COLO668 (cell line): ENCODE data around the gene EXOC6B.

Experiments used
- DNase-seq: peaks from one replicate; lab custom pipeline; 2025; ENCODE audit not compliant: unreplicated experiment; lab: John Stamatoyannopoulos, UW

The EXOC6B gene

GRCh38 chr2:72825257-72826155 is at the start of gene EXOC6B:
Gene EXOC6B, minus strand, starts transcription at chr2:72826033.
- DNase-seq: peak; percentile 88

DNA sequence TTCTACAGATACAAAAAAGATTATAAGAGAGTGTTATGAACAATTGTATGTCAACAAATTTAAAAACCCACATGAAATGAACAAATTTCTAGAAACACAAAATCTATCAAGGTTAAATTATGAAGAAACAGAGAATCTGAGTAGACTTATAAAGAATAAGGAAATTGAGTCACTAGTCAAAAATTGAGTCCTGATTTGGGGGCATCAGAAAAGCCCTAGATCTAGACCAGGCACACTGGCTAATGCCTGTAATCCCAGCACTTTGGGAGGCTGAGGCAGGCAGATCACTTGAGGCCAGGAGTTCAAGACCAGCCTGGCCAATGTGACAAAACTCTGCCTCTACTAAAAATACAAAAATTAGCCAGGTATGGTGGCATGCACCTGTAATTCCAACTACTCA is 46.0 kb upstream of the EXOC6B start:
- DNase-seq: no peak

- DNase-seq: no peak
Observed at GRCh38 chr2:72871060-72871459, 45.2 kb upstream of the EXOC6B start.

GRCh38 chr2:72864500-72864899 is 38.7 kb upstream of the EXOC6B start:
- DNase-seq: no peak

- DNase-seq: no peak
Observed at GRCh38 chr2:72863046-72863445, 37.2 kb upstream of the EXOC6B start.

- peak; percentile 89 for DNase-seq
Observed at GRCh38 chr2:72862239-72862988, 36.6 kb upstream of the EXOC6B start.

GRCh38 chr2:72859831-72860262 is 34.0 kb upstream of the EXOC6B start:
- DNase-seq: peak; percentile 60

DNA sequence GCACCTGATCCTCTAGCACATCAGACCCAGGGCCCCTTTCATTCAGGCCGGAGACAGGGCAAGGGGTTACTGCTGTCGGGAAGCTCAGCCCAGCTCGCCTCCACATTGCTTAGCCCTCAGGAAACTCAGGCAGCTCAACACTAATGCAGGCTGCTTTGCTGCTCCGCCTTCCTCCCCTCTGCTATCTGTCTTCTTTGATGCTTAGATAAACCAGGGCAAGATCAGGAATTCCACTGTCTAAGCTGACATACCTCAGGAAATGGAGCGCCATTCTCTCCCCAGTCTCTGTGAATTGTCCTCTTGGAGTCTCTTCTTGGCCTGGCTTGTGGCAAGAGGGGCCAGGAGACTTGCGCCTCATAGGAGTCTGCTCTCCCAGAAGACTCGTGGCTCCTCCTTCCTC is 25.5 kb upstream of the EXOC6B start:
- no peak for DNase-seq

DNA sequence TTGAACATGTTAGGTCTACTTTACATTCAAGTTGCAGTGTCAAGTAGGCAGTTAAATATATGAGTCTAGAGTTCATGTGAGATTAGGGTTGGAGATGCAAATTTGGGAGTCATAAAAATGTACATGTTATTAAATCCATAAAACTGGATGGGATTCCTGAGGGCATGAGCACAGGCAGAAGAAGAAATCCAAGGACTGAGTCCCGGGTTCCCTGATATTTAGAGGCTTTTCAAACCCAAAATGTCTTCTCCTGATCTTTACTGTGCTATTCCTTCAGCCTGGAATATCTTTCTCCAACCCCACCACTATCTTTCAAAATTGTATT is 23.3 kb upstream of the EXOC6B start:
- no peak for DNase-seq

DNA sequence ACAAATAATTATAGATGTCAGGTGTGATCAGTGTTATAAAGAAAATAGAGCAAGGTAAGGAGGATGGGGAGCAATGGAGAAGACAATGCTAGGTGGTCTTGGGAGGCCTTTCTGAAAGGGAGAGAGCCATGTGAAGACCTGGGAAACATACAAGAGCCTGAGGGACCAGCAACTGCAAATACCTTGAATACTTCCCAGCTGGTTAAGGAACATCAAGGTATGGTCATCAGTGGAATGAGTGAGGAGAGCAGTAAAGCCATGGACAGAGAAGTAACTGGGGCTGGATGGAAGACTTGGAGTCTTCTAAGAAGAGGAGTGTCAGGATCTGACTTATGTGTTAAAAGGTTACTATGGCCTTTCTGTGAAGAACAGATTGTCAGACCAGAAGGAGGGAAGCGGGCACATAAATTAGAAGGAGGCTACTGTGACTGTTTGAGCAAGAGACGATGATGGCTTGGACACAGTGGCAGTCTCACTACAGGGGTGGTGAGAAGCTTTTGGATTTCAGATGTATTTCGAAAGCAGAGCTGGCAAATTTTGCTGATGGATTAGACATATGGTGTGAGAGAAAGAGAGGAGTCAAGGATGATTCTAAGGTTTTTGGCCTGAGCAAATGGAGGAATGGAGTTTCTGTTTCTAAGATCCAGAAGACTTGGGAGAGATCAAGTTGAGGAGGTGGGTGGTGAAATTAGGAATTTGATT is 22.8 kb upstream of the EXOC6B start:
- DNase-seq: no peak

- no peak for DNase-seq
Observed at GRCh38 chr2:72847534-72848315, 21.9 kb upstream of the EXOC6B start.

DNA sequence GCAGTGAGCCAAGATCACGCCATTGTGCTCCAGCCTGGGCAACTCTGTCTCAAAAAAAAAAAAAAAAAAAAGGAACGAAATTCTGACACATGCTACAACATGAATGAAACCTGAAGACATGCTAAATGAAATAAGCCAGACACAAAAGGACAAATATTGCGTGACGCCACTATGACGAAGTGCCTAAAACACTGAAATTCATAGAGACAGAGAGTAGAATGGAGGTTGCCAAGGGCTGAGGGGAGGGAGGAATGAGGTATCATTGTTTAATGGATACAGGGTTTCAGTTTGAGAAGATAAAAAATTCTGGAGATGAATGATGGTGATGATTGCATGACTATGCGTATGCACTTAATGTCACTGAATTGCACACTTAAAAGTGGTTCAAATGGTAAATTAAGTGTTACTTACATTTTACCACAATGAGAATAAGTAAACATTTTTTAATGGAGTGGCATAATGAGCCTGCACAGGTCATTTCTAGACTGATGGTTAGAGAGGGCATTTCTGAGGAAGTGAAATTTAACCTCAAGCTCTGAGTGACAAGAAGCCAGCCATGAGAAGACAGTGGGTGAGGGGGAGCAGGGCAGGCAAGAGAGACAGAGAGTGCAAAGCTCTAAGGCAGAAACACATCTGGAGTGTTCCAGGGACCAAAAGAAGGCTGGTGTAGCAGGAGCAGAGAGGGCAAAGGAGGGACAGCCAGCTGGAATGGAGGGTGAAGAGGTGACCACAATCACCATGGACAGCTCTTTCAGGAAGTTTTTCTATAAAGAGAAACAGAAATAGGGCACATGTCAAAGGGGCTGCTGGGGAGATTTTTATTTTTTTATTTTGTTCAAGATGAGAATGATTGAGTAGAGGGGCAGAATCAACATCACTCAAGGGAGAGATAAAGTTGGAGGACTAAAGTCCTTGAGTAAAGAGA is 20.6 kb upstream of the EXOC6B start:
- no peak for DNase-seq

- DNase-seq: no peak
Observed at GRCh38 chr2:72843301-72843700, 17.5 kb upstream of the EXOC6B start.

DNA sequence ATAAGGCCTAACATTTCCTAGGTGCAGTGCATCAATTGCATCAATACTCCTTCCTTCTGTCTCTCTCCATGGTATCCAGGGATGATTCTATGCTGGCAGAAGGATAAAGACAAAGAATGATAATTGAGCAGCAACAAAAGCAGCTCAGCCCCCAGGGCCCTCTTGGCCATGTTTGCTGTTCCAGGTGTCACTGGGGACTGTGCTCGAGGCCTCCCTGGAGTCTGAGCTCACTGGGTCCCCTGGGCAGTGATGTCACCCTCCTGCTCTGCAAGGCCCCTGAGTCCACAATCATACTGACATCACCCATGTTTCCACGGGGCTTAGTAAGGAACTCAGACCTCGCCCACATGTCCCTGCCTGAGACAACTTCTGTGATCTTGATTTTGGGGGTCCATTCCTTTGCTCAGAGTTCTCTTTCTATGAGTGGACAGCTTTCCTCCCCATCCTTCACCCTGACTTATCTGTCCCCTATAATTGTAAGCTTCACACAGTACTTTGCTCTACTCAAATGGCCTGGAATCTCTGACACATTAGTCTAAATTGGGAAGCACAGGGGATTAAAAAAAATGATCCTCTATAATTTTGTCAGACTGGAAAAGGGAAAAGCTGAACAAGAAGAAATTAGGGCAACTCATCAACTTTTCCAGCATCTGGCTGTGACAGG is 15.8 kb upstream of the EXOC6B start:
- DNase-seq: peak; percentile 33

- no peak for DNase-seq
Observed at GRCh38 chr2:72840066-72840465, 14.2 kb upstream of the EXOC6B start.

- no peak for DNase-seq
Observed at GRCh38 chr2:72837171-72837570, 11.3 kb upstream of the EXOC6B start.

GRCh38 chr2:72835403-72835802 is 9.6 kb upstream of the EXOC6B start:
- DNase-seq: no peak

DNA sequence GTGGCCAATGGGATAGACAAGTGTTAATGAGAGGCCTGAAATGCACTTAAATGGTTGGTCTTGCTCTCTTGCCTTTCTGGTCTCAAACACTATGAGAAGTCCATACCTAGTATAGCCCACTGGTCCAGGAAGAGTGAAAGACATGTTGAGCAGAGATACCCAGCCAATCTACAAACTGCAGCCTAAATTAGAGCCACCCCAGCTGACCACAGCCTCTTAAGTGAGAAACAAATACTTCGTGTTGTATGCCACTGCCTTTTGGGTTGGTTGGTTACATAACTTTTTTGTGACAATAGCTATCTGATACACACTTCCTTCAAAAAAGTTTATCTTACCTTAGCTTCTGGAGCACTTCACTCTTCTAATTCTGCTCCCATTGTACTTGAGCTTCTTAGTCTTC is 8.8 kb upstream of the EXOC6B start:
- no peak for DNase-seq

- no peak for DNase-seq
Observed at GRCh38 chr2:72833084-72833714, 7.4 kb upstream of the EXOC6B start.
